ENCODE results near the gene HES2. TPM values are rescaled to one million over a fixed set of nuclear protein-coding genes. Genes with fewer than 3 reads are reported as not detected.
"Not testable (repeated sequence)": the region's sequence is repeated elsewhere in the genome, so short reads cannot be mapped to it uniquely, and the experiment has no call there.

HES2 gene
- total RNA-seq, 4 donors from 2014 or later, result 10.5 to 38.8 (median 25.4) TPM

- WGBS, 2 donors (ENCODE audit: low coverage in 1 of 2), result 80% methylated on average over 12 of the region's 12 CpGs; no CpG with 5 or more reads in 1 of the 2 donors
- Histone ChIP-seq H3K4me3 (no peak overlapping the region), H3K9me3 (no peaks in the 10 kb centered on the region), H3K27me3 (no peaks in the 10 kb centered on the region), H3K4me1 (peaks cover 0 to 7% (median 3%) of the 10 kb centered on the region in 4 donors), H3K36me3 (no peaks in the 10 kb centered on the region), H3K27ac (no peak overlapping the region)
- TF ChIP-seq POLR2AphosphoS5 (IDR thresholded peaks at IDR 0.05) (no peak), EP300 (IDR thresholded peaks at IDR 0.05; ENCODE audit: low read depth) (no peak), POLR2A (IDR thresholded peaks at IDR 0.05) (no peak), CTCF (IDR thresholded peaks at IDR 0.05) (no peak)
- DNase-seq, result no peak
- in situ Hi-C loops (cut with MboI; ENCODE audit: low pct_ligation_motif_present in 1 of 4, low pct_unique_long_range_greater_than_20kb in 1 of 4, low sequenced_read_pairs in 3 of 4) (no loop called here), intact Hi-C loops (cut with DNase I; ENCODE audit: low total_unique reads) (loop anchor here (5.0 kb wide), 1 partner anchor 799 kb away; no protein-coding TSS in a partner anchor)
These were observed 41.5 kb downstream of the HES2 start for GRCh38 chr1:6378096-6378746.

GRCh38 chr1:6373961-6374720 is 45.6 kb downstream of the HES2 start:
- 86% methylated on average over 8 of the region's 8 CpGs; no CpG with 5 or more reads in 1 of the 2 donors for WGBS, 2 donors (ENCODE audit: low coverage in 1 of 2)
- in situ Hi-C loops (cut with MboI; ENCODE audit: low pct_ligation_motif_present in 1 of 4, low pct_unique_long_range_greater_than_20kb in 1 of 4, low sequenced_read_pairs in 3 of 4), result no loop called here
- DNase-seq, result no peak

GRCh38 chr1:6372236-6372635 is 47.5 kb downstream of the HES2 start:
- H3K27me3 ChIP-seq; H3K4me1 ChIP-seq; H3K27ac ChIP-seq; intact Hi-C loops (cut with DNase I; ENCODE audit: low total_unique reads); H3K4me3 ChIP-seq; H3K9me3 ChIP-seq; in situ Hi-C loops (cut with MboI; ENCODE audit: low pct_ligation_motif_present in 1 of 4, low pct_unique_long_range_greater_than_20kb in 1 of 4, low sequenced_read_pairs in 3 of 4); DNase-seq; H3K36me3 ChIP-seq: not testable (repeated sequence)
- 91 to 93% methylated on average over 5 to 7 of the region's 7 CpGs for WGBS, 2 donors (ENCODE audit: low coverage in 1 of 2)

More at GRCh38 chr1:6373961-6374720, 45.6 kb downstream of the HES2 start:
- H3K27me3 ChIP-seq, result no peaks in the 10 kb centered on the region
- peaks cover 0 to 7% (median 3%) of the 10 kb centered on the region in 4 donors for H3K4me1 ChIP-seq
- no peaks in the 10 kb centered on the region for H3K9me3 ChIP-seq
- TF ChIP-seq CTCF (IDR thresholded peaks at IDR 0.05) (no peak), EP300 (IDR thresholded peaks at IDR 0.05; ENCODE audit: low read depth) (no peak), POLR2A (IDR thresholded peaks at IDR 0.05) (no peak), POLR2AphosphoS5 (IDR thresholded peaks at IDR 0.05) (no peak)
- no peaks in the 10 kb centered on the region for H3K36me3 ChIP-seq
- intact Hi-C loops (cut with DNase I; ENCODE audit: low total_unique reads), result no loop called here
- H3K4me3 ChIP-seq, result no peak overlapping the region
- H3K27ac ChIP-seq, result no peak overlapping the region

GRCh38 chr1:6370006-6370405 is 49.7 kb downstream of the HES2 start:
- WGBS, 2 donors (ENCODE audit: low coverage in 1 of 2), result 52 to 88% methylated on average over 2 to 4 of the region's 4 CpGs

More at GRCh38 chr1:6370006-6370405, 49.7 kb downstream of the HES2 start:
- in situ Hi-C loops (cut with MboI; ENCODE audit: low pct_ligation_motif_present in 1 of 4, low pct_unique_long_range_greater_than_20kb in 1 of 4, low sequenced_read_pairs in 3 of 4) (no loop called here), intact Hi-C loops (cut with DNase I; ENCODE audit: low total_unique reads) (no loop called here)
- no peak overlapping the region for H3K27ac ChIP-seq
- peaks cover 0 to 7% (median 3%) of the 10 kb centered on the region in 4 donors for H3K4me1 ChIP-seq
- no peaks in the 10 kb centered on the region for H3K9me3 ChIP-seq
- TF ChIP-seq POLR2A (IDR thresholded peaks at IDR 0.05) (no peak), CTCF (IDR thresholded peaks at IDR 0.05) (no peak), EP300 (IDR thresholded peaks at IDR 0.05; ENCODE audit: low read depth) (no peak), POLR2AphosphoS5 (IDR thresholded peaks at IDR 0.05) (no peak)
- DNase-seq, result no peak
- H3K4me3 ChIP-seq, result no peak overlapping the region
- no peaks in the 10 kb centered on the region for H3K27me3 ChIP-seq
- H3K36me3 ChIP-seq, result no peaks in the 10 kb centered on the region

All from transverse colon (tissue), 4 donors.